Midbrain (tissue), 1 donor: ENCODE measurements around the gene LYRM7.
A peak's percentile ranks its signal among the peaks of the same experiment; 100 is the strongest.
"Not testable (repeated sequence)": the region's sequence is repeated elsewhere in the genome, so short reads cannot be mapped to it uniquely, and the experiment has no call there.

Source experiments
- DNase-seq: peaks from one replicate; lab custom pipeline; 2025; lab: John Stamatoyannopoulos, UW

Gene LYRM7

DNA sequence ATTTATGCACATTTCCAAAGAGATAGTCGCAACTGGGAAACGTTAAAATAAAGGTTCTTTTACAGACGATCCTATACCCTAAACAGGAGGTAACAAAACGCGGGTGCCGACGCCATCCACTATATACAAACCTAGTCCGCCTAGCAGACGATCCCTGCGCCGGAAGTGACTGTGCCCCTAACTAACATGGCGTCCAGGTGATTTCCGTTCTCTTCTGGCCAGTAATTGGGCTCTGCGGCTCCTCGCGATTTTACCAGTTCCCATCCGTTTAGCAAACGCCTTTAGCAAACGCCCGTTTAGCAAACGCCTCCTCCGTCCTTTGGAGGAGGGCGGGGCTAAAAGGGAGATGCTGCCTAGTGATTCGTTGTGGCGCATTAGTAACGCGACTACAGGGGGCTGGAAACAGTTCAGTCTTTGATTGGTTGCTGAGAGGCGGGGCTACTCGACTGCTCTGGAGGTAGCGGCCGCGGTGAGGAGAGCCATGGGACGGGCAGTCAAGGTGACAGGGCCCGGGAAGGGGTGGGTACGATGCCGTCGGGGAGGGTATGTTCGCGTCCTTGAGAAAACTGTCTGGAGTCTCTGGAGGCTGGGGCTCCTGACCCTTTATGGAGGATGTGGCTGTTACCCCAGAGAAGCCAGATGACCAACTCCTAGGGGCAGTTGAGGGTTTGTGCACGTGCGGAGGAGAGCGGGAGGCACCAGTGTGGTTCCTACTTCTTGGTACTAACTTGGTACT lies at the start of gene LYRM7:
TSS of gene LYRM7 (plus strand) at position 405 of the 736 bp plus-strand sequence. CDS start at position 482, 77 bp downstream.
- DNase-seq = peak; percentile 99

DNA sequence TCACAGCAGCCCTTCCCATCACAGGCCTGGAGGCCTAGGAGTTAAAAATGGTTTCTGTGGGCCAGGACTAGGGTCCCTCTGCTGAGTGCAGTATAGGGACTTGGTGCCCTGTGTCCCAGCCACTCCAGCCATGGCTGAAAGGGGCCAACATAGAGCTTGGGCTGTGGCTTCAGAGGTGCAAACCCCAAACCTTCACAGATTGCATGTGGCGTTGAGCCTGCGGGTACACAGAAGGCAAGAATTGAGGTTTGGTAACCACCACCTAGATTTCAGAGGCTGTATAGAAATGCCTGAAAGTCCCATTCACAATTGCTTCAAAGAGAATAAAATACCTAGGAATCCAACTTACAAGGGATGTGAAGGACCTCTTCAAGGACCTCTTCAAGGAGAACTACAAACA lies 43.5 kb upstream of the LYRM7 start:
- not testable (repeated sequence) for DNase-seq

DNA sequence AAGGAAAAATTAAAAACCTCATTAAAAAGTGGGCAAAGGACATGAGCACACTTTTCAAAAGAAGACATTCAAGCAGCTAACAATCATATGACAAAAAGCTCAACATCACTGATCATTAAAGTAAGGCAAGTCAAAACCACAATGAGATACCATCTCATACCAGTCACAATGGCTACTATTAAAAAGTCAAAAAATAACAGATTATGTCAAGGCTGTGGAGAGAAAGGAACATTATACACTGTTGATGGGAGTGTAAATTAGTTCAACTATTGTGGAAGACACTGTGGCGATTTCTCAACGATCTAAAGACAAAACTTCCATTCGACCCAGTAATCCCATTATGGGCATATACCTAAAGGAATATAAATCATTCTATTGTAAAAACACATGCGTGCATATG lies 41.4 kb upstream of the LYRM7 start:
- DNase-seq = no peak

DNA sequence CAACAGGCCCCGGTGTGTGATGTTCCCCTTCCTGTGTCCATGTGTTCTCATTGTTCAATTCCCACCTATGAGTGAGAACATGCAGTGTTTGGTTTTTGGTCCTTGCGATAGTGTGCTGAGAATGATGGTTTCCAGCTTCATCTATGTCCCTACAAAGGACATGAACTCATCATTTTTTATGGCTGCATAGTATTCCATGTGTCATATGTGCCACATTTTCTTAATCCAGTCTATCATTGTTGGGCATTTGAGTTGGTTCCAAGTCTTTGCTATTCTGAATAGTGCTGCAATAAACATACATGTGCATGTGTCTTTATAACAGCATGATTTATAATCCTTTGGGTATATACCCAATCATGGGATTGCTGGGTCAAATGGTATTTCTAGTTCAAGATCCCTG lies 37.7 kb upstream of the LYRM7 start:
- DNase-seq = not testable (repeated sequence)

DNA sequence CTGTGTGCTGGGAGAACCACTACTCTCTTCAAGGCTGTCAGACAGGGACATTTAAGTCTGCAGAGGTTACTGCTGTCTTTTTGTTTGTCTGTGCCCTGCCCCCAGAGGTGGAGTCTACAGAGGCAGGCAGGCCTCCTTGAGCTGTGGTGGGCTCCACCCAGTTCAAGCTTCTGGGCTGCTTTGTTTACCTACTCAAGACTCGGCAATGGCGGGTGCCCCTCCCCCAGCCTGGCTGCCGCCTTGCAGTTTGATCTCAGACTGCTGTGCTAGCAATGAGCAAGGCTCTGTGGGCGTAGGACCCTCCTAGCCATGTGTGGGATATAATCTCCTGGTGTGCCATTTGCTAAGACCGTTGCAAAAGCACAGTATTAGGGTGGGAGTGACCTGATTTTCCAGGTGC lies 32.3 kb upstream of the LYRM7 start:
- DNase-seq = not testable (repeated sequence)

DNA sequence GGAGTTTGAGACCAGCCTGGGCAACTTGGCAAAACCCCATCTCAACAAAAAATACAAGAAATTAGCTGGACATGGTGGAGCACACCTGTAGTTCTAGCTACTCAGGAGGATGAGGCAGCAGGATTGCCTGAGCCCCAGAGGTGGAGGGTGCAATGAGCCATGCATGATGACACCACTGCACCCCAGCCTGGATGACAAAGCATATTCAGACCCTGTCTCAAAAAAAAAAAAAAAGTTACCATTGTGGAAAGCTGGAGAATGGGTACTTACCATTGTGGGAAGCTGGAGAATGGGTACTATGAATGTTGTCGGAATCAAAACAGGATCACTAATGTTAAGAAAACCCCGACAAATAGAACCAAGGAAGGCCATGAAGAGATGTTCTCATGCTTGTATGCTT lies 31.4 kb upstream of the LYRM7 start:
- no peak for DNase-seq

DNA sequence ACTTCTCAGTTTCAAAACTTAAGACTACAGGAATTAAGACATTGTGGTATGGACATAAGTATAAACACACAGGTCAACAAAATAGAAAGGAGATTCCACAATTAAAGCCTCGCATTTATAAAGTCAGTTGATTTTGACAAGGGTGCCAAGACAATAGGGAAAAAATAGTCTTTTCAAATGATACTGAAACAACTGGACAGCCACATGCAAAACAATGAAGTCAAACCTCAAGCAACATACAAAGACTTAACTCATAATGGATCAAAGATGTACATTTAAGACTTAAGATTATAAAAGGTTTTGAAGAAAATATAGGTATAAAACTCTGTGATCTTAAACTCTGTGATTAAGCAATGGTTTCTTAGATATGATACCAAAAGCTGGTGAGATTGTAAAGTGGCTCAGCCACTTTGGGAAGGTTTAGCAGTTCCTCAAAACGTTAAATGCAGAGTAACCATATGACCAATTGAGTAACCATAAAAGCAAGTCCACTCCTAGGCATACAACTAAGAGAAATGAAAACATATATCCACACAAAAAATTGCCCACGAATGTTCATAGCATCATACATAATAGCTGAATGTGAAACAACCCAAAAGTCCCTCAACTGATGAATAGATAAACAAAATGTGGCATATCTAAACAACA lies 27.6 kb upstream of the LYRM7 start:
- no peak for DNase-seq

DNA sequence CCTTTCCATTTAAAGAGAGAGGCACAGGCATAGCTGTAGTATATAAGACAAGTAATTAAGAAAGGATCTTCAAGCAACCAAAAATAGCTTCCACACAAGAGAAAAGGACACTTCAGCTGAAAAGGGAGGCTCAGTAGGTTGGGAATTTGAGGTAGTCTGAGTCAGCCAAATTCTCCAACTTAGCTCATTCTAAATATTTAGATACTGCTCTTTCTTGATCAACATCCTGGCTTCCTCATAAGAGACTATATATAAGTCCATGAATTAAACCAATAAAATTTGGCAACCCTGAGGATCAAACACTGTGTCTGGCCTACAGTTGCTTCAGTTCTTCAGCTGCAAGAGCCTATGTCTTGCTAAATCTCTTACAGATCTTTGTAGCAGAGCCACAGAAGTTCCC lies 23.5 kb upstream of the LYRM7 start:
- no peak for DNase-seq

DNA sequence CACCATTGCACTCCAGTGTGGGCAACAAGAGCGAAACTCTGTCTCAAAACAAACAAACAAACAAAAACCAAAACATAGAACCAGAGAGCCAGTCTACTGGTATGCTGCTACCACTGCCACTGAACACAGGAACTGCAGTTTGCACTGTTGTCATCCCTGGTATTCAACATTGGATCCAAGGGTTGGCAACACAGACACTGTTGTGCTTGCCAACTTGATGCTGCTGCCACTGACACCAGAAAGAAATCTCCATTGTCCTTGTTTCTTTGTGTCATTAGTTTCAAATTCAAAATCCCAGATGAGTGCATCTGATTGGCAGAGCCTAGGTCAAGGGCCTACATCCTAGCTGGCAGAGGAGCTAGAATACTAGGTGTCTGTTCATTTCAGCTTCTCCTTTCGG lies 21.9 kb upstream of the LYRM7 start:
- DNase-seq = peak; percentile 67

DNA sequence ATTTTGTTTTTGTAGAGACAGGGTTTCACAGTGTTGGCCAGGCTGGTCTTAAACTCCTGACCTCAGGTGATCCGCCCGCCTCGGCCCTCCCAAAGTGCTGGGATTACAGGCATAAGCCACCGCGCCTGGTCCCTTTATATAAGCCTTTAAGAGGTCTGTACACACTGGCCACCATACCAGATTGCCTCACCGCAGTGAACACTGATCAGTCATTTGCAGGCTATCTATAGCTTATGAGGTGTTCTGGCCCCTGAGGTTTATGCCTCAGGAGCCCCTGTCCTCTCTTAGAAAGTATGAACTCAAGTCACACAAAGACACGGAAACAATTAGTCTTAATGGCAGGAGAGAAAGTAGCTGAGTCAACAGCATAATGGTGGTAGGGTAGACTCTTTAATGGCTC lies 20.3 kb upstream of the LYRM7 start:
- no peak for DNase-seq

DNA sequence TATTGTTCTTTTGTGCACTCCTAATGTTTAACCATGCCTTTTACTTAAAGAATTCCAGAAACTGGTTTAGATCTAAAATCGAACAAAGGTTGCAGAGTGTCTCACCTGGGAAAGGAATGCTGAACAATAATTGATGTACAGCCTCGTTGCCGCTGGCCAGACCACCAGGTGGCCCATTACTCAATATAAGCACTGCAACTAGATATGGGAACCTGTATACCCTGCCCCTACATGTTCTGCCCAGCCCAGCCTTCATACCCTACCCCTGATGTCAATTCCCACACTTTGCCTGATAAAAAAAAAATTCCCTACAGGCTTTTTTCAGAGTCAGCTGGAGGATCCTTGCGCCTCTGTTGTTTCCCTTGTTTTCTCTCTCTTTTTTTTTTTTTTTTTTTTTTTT lies 19.5 kb upstream of the LYRM7 start:
- DNase-seq = no peak

DNA sequence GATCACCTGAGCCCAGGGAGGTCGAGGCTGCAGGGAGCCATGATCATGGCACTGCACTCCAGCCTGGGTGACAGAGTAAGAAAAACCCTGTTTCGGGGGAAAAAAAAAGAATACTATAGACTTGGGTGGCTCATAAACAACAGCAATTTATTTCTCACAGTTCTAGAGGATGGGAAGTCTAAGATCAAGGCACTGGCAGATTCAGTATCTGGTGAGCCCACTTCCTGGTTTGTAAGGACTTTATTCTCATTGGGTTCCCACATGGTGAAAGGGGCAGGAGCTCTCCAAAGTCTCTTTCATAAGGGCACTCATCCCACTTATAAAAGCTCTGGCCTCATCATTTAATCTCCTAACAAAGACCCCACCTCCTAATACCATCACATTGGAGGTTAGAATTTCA lies 14.4 kb upstream of the LYRM7 start:
- no peak for DNase-seq

DNA sequence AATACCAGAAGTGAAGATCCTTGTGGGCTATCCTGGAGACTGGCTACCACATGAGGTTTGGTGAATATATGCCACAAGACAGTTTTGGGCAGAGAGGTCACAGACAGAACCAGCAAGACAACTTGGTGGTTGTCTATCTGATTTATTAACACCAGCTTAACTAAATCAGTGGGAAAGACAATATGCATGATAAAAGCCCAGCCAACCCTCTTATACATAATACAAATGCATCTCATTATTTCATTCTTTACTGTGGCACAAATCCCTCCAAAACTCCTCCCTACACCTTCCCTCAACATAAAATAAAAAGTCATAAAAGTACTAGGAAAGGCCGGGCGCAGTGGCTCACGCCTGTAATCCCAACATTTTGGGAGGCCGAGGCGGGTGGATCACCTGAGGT lies 13.8 kb upstream of the LYRM7 start:
- no peak for DNase-seq

DNA sequence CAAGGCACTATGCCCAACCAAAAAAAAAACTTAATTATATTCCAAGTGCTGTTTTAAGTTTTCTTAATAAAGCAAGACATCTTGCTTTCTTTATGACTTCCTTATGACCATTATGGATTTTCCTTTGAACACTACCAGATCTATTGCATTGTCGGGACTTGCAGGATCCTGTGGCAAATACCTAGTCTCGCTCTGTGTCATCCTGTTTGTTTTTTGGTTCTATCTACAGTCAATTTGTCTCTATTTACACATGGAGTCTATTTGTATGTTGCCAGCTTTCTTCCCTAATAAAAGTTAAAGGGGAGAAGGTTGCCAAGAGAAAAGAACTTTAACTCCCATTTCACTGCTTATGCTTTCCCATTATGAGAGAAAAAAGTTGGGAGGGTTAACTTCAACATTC lies 10.6 kb upstream of the LYRM7 start:
- DNase-seq = no peak

DNA sequence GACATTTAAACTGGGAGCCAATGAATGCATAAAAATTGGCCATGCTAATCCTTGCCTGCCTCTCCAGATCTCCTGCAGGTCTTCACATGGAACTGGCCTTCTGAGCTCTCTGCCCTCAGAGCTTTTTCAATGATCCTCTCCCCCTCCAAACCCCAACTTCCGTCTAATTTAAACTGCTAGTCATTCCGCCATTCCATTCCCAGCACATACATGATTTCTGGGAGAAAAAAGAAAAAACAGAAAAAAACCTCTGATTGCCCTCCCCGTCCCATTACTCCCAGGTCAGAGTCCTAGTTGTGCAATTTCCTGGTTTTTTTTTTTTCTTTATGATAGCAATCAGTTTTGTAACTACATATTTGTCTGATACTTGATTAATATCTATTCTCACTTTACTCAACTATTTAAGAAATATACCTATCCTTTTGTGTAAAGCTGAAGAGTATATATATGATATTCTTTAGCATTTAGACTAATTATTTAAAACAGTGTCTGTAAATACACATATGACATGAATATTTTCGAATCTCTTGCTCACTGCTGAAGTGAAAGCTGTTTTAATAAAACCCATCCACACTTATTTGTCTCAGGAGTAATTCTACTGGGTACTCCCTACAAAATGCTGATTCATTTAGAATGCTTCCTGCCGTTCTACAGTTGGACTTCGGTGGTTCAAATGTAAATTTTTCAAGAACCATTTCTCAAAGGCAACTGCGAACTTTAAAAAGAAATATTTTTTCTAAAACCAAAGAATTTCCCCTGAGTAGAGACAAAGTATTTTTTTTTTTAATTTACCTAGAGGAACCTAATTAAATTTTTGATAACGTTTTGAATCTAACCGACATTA lies 7.2 kb upstream of the LYRM7 start:
- DNase-seq = no peak

DNA sequence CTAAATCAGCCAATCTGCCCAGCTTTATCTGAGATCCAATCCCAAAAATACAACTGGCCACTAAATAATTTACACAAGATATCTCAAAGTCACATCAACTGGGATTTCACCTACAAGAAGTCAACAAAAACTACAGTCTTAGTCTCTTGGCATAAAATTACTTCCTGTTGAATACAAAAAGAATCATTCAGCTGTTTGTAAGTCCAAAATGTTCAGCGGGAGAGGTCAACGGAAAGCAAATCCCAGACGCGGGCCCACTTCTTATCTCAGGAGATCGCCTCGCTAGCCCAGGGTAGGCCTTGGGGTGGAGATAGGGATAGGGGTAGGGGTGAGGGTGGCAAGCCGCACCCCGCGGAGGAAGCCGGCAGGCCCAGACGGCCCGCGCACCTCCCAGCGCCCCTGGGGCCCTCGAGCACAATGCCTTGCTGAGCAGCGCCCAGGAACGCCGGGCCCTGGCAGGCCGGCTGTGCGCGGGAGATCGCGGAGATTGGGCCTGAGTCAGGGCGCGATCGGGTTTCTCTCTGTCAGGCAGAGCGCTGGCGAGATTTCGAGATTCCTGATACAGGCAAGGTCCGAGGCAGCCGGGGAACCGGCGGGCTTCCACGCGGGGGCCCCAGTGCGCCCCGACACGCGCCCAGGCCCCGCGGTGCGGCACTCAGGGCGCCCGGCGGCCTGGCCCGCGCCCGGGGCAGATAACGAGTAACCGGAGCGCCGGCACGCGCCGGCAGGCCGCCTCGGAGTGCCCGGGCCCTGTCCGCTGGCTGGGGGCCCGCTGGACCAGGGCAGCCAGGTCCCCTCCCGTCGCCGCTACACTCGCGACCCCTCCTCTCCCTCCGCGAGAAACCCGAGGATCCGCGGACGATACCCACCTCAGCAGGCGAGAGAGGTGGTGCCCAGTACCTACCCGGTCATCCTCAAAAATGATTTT lies 6.3 kb upstream of the LYRM7 start:
- peak; percentile 67 for DNase-seq

DNA sequence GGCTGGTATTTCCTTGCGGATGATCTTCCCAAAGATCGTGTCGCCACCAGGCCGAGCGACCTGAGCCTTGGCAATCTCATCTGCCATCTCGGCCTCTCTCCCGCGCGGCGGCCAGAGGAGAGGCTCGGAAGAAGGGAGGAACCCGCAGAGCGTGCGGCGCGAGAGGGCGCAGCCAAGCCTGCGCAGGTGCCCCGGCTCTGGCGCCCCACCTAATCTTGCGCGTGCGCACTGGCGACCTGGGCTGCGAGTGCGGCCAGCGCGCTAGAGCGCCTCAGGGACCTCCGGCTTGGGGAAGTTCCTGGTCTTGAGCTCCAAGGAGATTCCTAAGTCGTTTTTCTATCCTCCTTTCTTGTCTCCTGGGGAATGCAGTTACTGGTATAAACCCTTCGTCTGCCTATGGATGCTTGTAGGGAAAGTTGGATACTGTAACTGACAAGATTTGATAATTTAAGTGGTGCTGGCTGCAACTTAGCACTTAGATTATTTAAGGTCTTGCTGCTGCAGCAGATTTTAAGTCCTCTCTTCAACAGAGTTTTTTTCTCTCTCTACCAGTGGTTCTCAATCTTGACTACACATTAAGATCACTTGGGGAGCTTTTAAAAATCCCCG lies 5.5 kb upstream of the LYRM7 start, which contains the start of gene HINT1:
TSS of gene HINT1 (minus strand) at position 138 of the 609 bp plus-strand sequence. CDS start at position 87, 51 bp downstream.
- peak; percentile 90 for DNase-seq

DNA sequence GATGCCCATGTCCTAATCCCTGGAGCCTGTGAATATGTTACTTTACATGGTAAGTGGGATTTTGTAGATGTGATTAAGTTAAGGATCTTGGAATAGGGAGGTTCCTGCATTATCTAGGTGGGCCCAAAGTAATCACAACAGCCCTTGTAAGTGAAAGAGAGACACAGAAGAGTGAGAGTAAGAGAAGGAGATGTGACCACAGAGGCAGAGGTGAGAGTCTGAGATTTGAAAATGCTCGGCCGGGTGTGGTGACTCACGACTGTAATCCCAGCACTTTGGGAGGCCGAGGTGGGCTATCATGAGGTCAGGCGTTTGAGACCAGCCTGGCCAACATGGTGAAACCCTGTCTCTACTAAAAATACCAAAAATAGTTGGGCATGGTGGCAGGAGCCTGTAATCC lies 3.1 kb upstream of the LYRM7 start:
- DNase-seq = no peak

DNA sequence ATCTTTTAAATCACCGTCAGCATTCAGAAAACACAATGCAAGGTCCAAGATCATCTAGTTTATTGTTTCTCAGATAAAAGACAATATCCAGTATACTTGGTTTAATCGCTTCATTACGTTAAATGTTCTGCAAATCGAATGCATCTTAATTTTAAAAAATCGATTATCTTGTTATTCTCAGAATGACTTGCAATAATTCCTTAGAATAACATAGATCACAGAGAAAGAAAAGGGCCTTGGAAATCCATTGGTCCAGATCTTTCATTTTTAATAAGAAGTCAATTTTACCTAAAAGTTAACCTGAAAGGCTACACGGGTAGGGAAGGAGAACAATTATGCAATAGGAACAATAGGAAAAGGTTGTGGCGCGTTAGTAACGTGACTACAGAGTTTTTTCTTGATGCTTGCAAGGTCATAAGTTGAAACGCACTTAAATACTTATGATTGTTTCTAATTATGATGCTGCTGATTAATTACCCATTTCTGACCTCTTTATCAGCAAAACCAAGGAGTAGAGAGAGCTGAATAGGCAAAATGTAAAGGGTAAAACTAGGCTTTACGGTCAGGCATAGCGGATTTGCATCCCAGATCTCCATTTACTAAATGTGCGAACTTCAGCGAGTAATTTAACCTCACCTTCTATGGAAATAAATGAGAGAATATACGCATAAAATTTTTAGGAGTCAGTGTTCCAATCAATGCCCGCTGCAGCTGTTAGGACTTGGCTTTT lies 769 bp upstream of the LYRM7 start:
- DNase-seq = no peak

DNA sequence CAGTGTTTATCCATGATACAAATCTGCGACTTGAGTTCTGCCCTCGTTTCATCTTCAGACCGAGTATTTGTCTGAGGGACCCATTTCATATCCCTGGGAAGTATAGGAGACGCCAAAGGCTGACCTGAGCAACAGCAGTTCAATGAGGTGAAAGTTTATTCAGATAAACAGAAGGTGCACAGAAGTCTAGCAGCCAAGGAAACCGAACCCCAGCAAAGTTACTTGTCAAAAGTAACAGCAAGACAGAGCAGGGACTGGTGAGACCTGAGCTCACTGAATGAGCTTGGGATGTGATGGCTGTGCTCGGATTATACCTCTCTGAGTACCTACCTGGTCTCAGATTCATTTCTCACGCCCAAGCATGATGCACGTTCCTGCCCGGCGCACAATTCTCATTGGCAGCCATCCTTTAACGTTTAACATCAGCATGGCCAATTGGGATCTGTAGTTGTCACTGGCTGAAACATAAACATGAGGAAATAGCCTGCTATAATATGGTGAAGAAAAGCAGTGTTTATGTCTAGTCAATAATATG lies 599 bp downstream of the LYRM7 start:
- DNase-seq = no peak
